Mucosa of stomach (tissue), 1 donor: Measurements from ENCODE around the gene BFSP2.

Experiments used
- H3K27me3 ChIP-seq: one replicate; pipeline ENCODE4 v1.7.0; 2013; ENCODE audit warnings: mild to moderate bottlenecking, low read length; ENCODE audit not compliant: control insufficient read depth, insufficient read depth
- H3K36me3 ChIP-seq: one replicate; pipeline ENCODE4 v1.7.0; 2013; ENCODE audit warnings: low read length; ENCODE audit not compliant: control insufficient read depth, insufficient read depth
- H3K4me1 ChIP-seq: one replicate; pipeline ENCODE4 v1.7.0; 2013; ENCODE audit warnings: mild to moderate bottlenecking, low read length; ENCODE audit not compliant: control insufficient read depth, insufficient read depth
- H3K4me3 ChIP-seq: one replicate; pipeline ENCODE4 v1.7.0; 2013; ENCODE audit warnings: low read length
- H3K9ac ChIP-seq: one replicate; pipeline ENCODE4 v1.7.0; 2013; ENCODE audit warnings: mild to moderate bottlenecking, low read length, moderate library complexity
- H3K9me3 ChIP-seq: one replicate; pipeline ENCODE4 v1.7.0; 2013; ENCODE audit warnings: mild to moderate bottlenecking, low read length, moderate library complexity; ENCODE audit not compliant: control insufficient read depth
- donor health status: Pancreatic carcinoma.

Gene BFSP2

DNA sequence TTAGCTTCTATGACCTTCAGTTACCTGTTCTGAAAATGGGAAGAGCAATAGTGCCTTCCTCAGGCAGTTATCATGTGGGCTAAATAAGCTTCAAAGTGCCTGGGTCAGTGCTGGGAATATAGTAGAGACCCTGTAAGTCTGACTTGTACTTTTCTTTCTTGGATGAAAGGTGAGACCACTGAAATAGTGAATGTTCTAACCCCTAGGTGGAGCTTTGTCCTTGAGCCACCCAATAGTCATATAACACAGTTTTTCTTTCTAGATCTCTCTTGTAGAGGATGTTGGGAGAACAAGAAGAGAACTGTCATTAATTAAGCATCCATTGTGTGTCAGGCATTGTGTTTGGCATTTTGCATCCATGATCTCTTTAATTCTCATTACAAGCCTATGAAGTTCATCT lies 13.0 kb upstream of the BFSP2 start:
- Histone ChIP-seq H3K36me3 (no peaks in the 10 kb centered on the region), H3K4me3 (no peak overlapping the region), H3K4me1 (peaks cover 2% of the 10 kb centered on the region), H3K27me3 (no peaks in the 10 kb centered on the region), H3K9me3 (no peaks in the 10 kb centered on the region), H3K9ac (no peak overlapping the region)

DNA sequence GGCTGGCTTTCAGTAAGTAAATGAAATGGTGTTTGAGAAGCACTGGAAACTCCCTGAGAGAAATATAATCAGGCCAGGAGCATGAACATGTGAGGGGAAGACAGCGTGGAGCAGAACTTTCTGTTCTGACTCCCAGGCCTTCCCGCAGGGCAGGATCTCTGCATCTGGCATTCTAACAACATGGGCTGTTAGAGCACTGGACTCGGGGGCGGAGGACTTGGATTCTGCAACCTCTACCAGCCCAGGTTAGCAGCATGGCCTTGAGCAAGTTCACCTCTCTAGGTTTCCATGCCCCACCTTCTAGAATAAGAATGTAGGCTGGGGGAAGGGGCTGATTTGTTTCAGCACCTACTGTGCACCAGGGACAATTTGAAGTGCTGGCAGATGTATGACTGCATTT lies 12.5 kb upstream of the BFSP2 start:
- Histone ChIP-seq H3K9me3 (no peaks in the 10 kb centered on the region), H3K4me1 (no peaks in the 10 kb centered on the region), H3K4me3 (no peak overlapping the region), H3K36me3 (no peaks in the 10 kb centered on the region), H3K9ac (no peak overlapping the region), H3K27me3 (no peaks in the 10 kb centered on the region)

DNA sequence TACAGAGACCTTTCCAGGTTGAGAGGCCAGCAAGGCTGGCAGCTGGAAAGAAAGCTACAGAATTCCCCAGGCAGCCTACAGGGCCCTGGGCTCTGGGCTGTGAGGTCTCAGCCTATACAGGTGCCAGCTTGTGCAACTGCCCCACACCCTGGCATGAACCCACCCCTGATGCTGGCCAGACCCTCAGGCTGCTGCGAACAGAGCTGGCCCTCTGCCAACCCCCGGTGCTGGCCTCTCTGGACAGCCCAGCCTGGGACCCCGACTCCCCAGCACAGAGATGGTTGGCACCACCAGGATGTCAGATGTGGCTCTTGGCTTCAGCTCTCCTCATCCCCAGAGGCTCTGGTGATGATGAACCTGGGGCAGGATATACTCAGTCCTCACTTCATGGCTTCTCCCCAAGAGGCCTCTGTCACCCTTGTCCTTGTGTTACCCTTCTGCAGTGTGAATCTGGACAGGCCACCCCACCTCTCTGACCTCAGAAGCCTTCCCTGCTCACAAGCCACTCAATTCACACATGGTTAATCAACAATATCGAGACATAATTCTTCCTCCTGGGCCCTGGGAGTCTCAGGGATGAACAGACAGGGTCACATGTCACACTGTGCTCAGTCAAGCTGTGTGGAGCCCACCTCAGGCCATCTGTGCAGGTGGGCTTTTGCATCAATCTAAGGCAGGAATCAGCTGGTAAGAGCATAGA lies 11.0 kb upstream of the BFSP2 start:
- Histone ChIP-seq H3K9me3 (no peaks in the 10 kb centered on the region), H3K9ac (no peak overlapping the region), H3K4me1 (no peaks in the 10 kb centered on the region), H3K27me3 (no peaks in the 10 kb centered on the region), H3K4me3 (no peak overlapping the region), H3K36me3 (no peaks in the 10 kb centered on the region)

DNA sequence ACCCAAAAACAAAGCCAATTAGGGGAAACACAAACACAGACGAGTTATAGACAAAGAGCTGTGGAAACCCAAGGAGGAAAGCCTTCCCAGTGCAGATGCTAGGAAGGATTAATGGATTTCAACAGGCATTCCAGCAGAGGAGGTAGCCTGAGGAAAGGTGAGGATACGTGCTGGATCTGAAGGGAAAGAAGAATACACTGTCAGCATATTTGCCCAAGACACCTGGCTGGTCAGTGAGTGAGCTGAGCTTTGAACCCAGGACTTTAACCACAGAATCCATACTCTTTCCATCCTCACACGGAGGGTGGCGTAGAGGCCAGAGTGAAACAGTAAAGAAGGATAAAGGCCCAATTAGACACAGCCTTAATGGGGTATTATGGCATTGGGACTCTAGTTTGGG lies 9.1 kb upstream of the BFSP2 start:
- Histone ChIP-seq H3K9ac (no peak overlapping the region), H3K9me3 (no peaks in the 10 kb centered on the region), H3K36me3 (no peaks in the 10 kb centered on the region), H3K4me3 (no peak overlapping the region), H3K27me3 (no peaks in the 10 kb centered on the region), H3K4me1 (no peaks in the 10 kb centered on the region)

DNA sequence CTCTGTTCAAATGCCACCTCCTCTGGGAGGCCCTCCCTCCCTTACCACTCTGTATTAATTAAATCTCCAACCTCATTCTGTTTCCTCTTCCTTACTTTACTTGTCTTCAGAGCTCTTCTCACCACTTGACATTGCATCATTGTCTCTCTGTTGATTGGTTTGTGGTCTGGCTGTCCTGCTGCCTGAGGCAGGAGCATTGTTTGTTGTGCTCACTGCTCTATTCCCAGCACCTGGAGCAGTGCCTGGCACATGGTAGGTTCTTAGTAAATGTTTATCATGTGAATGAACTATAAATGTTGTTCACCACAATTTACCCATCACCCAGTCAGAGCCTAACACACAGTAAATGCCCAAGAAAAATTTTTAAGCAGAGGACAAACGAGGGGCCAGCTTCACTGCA lies 6.7 kb upstream of the BFSP2 start:
- Histone ChIP-seq H3K4me1 (no peaks in the 10 kb centered on the region), H3K4me3 (no peak overlapping the region), H3K9me3 (no peaks in the 10 kb centered on the region), H3K9ac (no peak overlapping the region), H3K36me3 (no peaks in the 10 kb centered on the region), H3K27me3 (no peaks in the 10 kb centered on the region)

DNA sequence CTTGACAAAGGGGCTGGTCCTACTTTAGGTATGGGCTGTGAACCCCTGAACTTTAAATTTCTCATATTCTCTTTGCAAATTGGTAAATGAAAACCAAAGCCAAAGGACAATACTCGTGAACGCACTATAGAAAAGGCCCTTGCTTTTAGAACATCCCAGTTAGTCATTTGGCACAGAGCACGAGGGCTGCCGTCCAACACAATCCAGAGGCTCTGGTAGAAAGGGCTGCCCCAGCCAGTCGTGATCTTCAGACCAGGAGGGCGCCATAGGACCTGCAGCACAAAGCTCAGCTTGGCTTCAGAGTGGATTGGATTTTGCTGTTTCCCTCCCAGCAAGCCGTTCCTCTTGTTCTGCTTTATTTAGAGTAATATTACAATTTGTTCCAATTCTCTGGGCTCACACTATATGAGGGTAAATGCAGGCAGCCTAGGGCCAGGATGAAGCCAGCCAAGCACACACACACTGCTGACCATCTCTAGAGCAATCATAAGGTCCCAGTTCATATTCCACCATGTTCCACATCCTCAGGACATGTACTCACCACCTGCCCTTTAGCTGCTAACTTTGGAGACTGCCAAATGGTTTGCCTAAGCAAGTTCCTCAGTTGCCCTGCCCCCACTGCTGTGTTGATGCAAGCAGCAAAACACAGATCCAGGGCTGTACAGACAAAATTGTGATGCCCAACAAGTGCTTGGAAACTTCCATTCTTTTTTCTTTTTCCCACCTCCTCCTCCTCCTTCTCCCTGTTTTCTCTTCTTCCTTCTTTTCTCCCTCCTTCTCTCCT lies 6.0 kb upstream of the BFSP2 start:
- Histone ChIP-seq H3K27me3 (no peaks in the 10 kb centered on the region), H3K9ac (no peak overlapping the region), H3K36me3 (no peaks in the 10 kb centered on the region), H3K9me3 (no peaks in the 10 kb centered on the region), H3K4me1 (no peaks in the 10 kb centered on the region), H3K4me3 (no peak overlapping the region)

DNA sequence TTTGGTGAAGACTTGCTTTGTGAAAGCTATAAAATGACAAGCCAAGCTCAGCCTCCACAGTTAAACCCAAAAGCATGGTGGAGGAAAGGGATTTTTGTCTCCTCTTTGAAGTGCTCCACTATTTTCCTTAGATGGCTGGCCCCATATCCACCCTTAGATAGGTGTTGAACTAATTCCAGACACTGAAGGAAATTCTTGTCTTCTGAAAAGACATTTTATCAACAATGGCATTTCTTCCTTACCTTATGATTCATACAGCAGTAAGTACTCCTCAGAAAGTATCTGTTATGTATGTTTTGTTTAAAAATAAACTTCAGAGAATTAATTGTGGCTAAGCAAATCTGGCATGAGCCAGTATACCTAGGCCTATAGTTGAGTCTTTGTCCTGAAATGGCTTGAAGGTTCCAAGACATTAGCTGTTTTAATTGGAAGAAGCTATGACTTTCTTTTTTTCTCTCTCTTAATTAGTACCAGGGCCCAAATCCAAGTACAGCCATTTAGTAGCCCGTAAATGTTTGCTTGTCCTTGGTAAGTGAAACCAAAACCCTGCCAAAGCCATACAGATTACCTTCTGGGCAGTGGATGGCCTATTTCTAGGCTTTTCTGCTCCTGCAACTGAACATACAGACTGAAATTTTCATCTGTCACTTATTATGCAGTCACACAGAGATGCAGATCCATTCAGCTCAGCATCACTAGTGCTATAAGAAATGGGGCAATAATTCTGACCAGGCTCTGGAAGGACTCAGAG lies 5.1 kb upstream of the BFSP2 start:
- Histone ChIP-seq H3K4me1 (no peaks in the 10 kb centered on the region), H3K4me3 (no peak overlapping the region), H3K9me3 (no peaks in the 10 kb centered on the region), H3K27me3 (no peaks in the 10 kb centered on the region), H3K36me3 (no peaks in the 10 kb centered on the region), H3K9ac (no peak overlapping the region)

DNA sequence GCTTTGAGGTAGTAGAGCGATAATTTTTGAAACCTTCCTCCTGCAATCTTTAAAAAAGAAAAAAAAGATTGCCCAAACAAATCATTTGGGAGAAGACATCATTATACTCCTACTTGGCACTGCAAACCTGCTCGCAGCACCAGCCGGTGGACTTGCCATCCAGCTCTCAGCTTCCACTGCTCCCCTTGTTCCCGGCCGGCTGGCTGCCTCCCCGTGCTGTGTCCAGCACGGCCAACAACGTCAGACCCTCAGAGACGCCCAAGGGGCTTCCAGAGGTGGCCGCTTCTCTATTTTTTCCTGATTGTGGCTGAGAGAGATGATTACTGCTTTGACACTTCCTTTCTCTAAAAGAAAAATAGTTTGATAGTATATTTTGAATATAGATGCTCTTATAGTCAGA lies 3.0 kb upstream of the BFSP2 start:
- no peaks in the 10 kb centered on the region for H3K9me3 ChIP-seq
- no peaks in the 10 kb centered on the region for H3K36me3 ChIP-seq
- H3K9ac ChIP-seq, result no peak overlapping the region
- no peaks in the 10 kb centered on the region for H3K27me3 ChIP-seq
- H3K4me3 ChIP-seq, result no peak overlapping the region
- no peaks in the 10 kb centered on the region for H3K4me1 ChIP-seq

DNA sequence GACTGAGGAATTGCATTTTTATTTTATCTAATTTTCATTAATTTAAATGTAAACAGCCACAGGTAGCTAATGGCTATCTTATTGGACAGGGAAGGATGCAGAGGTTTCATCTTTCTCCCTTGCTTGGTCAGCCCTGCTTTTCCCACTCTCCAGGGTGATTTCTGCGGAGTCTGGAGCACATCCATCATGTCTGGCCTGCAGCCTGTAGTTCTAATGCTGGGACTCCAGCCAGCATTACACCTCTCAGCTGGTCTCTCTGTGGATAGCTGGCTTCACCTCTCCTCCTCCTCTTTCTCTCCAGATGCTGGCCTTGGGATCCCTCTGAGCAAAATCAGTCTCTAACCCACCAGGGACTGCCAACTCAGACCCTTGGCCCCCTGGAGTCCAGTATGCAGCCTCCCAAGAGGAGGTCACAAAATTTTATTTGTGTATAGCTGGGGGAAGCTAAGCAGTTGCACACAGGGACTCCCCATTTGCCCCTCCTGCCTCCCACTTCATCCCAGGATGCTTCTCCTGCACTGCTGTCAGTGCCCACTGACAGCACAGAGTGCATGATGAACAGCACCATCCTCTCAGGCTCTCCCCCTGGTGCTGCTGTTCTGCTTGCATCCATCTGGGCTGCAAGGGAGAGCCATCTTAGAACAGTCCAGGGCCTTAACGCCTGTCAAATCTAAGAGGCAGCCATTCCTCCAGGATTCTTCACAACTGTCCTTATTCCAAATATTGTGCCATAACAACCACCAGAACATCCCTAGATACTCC lies 1.7 kb downstream of the BFSP2 start:
- Histone ChIP-seq H3K9ac (no peak overlapping the region), H3K36me3 (no peaks in the 10 kb centered on the region), H3K9me3 (no peaks in the 10 kb centered on the region)

DNA sequence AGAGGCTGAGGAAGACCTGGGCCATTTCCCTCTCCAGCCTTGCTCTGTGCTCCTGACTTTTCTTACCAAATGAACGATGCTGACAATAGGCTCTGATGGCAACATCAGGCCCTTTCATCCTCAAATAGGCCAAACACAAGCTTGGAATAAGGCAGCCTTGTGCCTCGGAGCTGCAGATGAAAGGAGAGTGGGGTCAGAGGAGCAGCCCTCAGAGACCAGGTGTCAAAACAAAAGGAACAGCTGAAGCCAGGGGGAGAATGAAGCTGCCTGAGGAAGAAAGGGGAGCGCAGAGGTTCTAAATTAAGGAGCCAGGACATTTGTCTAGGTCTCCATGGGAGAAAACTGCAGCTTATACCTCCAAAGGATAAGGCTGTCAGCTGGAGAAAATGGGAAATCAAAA lies 5.1 kb downstream of the BFSP2 start:
- Histone ChIP-seq H3K27me3 (no peaks in the 10 kb centered on the region), H3K9ac (no peak overlapping the region), H3K36me3 (no peaks in the 10 kb centered on the region), H3K4me3 (no peak overlapping the region), H3K4me1 (no peaks in the 10 kb centered on the region), H3K9me3 (no peaks in the 10 kb centered on the region)

More for the DNA sequence above, 1.7 kb downstream of the BFSP2 start:
- Histone ChIP-seq H3K27me3 (no peaks in the 10 kb centered on the region), H3K4me3 (no peak overlapping the region), H3K4me1 (no peaks in the 10 kb centered on the region)

DNA sequence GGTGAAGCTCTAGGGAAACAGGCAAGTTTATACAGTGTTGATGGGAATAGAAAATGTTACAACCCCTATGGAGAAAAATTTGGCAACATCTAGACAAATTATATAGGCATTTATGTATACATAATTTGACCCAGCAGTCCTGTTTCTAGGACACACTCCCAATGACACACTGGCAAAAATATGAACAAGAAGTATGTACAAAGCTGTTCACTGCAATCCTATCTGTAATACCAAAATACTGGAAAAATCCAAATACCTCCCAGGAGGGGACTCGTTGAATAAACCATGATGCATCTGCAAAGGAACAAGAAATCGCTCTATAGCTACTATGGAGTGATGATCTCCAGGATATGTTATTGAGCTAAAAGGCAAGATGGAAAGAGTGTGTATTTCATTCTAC lies 8.5 kb downstream of the BFSP2 start:
- no peaks in the 10 kb centered on the region for H3K36me3 ChIP-seq
- no peaks in the 10 kb centered on the region for H3K4me1 ChIP-seq
- H3K27me3 ChIP-seq, result peaks cover 5% of the 10 kb centered on the region
- H3K4me3 ChIP-seq, result no peak overlapping the region
- H3K9me3 ChIP-seq, result no peaks in the 10 kb centered on the region
- H3K9ac ChIP-seq, result no peak overlapping the region
